GM21515 (cell line): ENCODE measurements around the gene ANO1.
"Not testable (repeated sequence)": the region's sequence is repeated elsewhere in the genome, so short reads cannot be mapped to it uniquely, and the experiment has no call there.

ENCODE experiments used
- ATAC-seq: cut with Tn5 transposase; IDR thresholded peaks from one replicate; pipeline ENCODE4 v1.9.1; 2021; ENCODE audit not compliant: unreplicated experiment

The ANO1 gene

GRCh38 chr11:70205049-70205725 lies 127.1 kb downstream of the ANO1 start:
- no peak for ATAC-seq

GRCh38 chr11:70205766-70206165 lies 127.6 kb downstream of the ANO1 start:
- ATAC-seq = no peak

- ATAC-seq = no peak
These were observed 128.3 kb downstream of the ANO1 start for GRCh38 chr11:70206226-70206981.

GRCh38 chr11:70206982-70207376 lies 128.9 kb downstream of the ANO1 start:
- no peak for ATAC-seq

- no peak for ATAC-seq
These were observed 129.5 kb downstream of the ANO1 start for GRCh38 chr11:70207531-70208131.

- ATAC-seq = no peak
These were observed 131.3 kb downstream of the ANO1 start for GRCh38 chr11:70209391-70209912.

GRCh38 chr11:70210051-70210501 lies 132.0 kb downstream of the ANO1 start:
- no peak for ATAC-seq

GRCh38 chr11:70210530-70210929 lies 132.4 kb downstream of the ANO1 start:
- ATAC-seq = no peak

- ATAC-seq = no peak
These were observed 134.2 kb downstream of the ANO1 start for GRCh38 chr11:70212227-70212811.

GRCh38 chr11:70217388-70217787 lies 139.3 kb downstream of the ANO1 start:
- not testable (repeated sequence) for ATAC-seq

- ATAC-seq = not testable (repeated sequence)
These were observed 140.0 kb downstream of the ANO1 start for GRCh38 chr11:70218076-70218475.

GRCh38 chr11:70220136-70220535 lies 142.0 kb downstream of the ANO1 start:
- no peak for ATAC-seq

- ATAC-seq = no peak
These were observed 142.8 kb downstream of the ANO1 start for GRCh38 chr11:70220920-70221319.

- no peak for ATAC-seq
These were observed 147.6 kb downstream of the ANO1 start for GRCh38 chr11:70225681-70226177.

GRCh38 chr11:70226183-70226582 lies 148.1 kb downstream of the ANO1 start:
- ATAC-seq = no peak

- ATAC-seq = no peak
These were observed 148.8 kb downstream of the ANO1 start for GRCh38 chr11:70226967-70227366.

GRCh38 chr11:70229737-70230136 lies 151.6 kb downstream of the ANO1 start:
- no peak for ATAC-seq

- ATAC-seq = no peak
These were observed 152.2 kb downstream of the ANO1 start for GRCh38 chr11:70230151-70230839.

- ATAC-seq = no peak
These were observed 153.0 kb downstream of the ANO1 start for GRCh38 chr11:70230840-70231710.

- no peak for ATAC-seq
These were observed 154.9 kb downstream of the ANO1 start for GRCh38 chr11:70233034-70233433.
